CD4-positive, alpha-beta T cell treated with Interleukin-6 at 100 ng/mL for 8 hours (primary cell): Measurements from ENCODE around the gene MZT2B.
"Not testable (repeated sequence)": the region's sequence is repeated elsewhere in the genome, so short reads cannot be mapped to it uniquely, and the experiment has no call there.

Experiments
- DNase-seq: peaks from one replicate; pipeline ENCODE4 v3.0.0-alpha.2; 2020; ENCODE audit warnings: mixed read lengths, low spot score

The MZT2B gene

GRCh38 chr2:130152816-130153595 lies 29.1 kb upstream of the MZT2B start:
- no peak for DNase-seq

GRCh38 chr2:130153721-130154422 lies 28.2 kb upstream of the MZT2B start:
- not testable (repeated sequence) for DNase-seq

GRCh38 chr2:130154423-130154770 lies 27.7 kb upstream of the MZT2B start:
- not testable (repeated sequence) for DNase-seq

- DNase-seq, result no peak
These were observed 27.0 kb upstream of the MZT2B start for GRCh38 chr2:130154773-130155765.

DNA sequence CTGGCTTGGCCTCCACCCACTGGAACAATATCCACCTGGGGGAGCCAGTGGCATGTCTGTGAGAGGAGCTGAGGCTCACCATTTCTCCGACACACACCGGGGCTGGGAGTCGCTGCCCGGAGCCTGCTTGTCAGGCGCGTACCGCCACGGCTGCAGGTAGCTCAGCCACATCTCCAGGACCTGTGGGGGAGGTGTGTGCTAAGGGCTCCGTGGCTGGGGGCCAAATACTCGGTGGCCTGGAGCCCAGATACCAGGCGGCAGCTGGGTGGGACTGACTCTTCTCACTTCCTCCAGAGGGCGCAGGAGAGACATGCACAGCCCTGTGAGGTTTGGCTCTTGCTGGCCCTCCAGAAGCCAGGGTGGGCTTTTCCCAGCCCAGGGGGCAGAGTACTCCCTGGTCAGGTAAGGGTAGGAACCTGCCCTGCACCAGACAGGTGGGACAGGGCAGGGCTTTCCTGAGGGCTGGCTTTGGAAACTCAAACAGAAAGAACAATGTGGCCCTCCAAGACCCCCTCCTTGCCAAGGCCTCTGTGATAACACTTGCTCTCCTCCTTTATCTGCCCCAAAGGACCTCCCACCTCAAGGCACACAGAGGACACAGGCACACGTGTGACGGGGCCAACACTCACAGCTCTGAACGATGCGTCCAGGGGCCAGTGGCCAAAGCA lies 26.0 kb upstream of the MZT2B start:
- DNase-seq, result not testable (repeated sequence)

DNA sequence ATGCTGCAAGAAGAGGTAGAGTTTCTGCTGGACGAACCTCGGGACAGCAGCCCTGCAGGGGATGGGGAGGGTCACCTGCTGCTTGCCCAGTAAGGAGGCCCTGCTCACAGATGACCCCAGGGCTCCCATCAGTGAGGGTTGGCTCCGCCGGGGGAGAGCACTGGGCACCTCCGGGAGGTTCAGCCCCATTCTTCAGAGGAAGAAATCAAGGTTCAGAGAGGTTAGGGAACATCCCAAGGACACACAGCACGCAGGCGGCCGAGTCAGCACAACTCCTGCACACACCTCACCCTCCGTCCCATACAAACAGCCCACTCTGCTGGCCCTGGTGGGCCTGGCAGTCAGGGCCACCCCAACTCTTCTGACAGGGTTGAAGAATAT lies 25.4 kb upstream of the MZT2B start:
- DNase-seq, result no peak

DNA sequence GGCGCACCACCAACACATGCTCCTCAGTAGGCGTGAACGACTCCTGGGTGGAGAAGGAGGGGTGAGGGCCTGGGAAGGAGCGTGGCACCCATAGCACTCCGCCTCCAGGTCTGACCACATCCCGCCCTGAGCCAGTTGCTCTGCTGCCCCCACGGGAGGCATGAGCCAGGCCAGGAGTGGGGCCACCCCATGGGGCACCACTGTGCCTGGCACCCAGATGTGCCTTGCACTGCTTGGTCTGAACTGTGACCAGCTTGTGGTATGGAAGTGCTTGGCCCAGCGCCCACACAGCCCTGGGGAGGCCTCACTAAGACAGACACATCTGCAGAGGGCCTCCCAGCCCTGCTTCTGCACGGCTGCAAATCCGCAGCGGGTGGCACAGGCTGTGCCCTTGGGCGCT lies 24.7 kb upstream of the MZT2B start:
- DNase-seq, result not testable (repeated sequence)

- DNase-seq, result not testable (repeated sequence)
These were observed 24.1 kb upstream of the MZT2B start for GRCh38 chr2:130157825-130158514.

- DNase-seq, result no peak
These were observed 23.4 kb upstream of the MZT2B start for GRCh38 chr2:130158631-130159030.

DNA sequence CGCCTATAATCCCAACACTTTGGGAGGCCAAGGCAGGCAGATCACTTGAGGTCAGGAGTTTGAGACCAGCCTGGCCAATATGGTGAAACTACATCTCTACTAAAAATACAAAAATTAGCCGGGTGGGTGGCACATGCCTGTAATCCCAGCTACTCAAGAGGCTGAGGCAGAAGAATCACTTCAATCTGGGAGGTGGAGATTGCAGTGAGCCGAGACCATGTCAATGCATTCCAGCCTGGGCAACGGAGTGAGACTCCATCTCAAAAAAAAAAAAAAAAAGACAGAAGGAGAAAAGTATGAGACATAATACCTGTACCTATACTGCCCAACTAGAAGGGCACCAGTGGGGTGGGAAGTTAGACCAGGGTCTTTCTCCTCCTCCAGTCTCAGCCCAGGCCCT lies 22.7 kb upstream of the MZT2B start:
- DNase-seq, result not testable (repeated sequence)

DNA sequence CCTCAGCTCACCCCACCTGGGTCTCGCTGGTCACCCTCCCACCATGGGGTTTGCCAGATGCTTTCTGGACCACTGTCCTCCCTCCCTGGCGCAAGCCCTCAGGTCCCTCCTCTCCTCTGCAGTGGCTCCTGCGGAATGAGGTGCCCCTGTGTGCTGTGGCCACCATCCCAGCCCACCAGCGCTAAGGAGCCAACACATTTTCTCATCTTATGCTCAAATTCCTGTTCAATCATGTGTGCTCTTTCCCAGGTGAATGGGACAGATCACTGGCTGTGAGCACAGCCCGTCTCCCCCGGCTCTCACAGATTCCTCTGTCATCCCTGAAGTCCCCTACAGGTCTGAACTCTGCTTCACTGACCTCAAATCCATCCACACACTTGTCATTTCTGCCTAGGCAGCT lies 21.9 kb upstream of the MZT2B start:
- no peak for DNase-seq

DNA sequence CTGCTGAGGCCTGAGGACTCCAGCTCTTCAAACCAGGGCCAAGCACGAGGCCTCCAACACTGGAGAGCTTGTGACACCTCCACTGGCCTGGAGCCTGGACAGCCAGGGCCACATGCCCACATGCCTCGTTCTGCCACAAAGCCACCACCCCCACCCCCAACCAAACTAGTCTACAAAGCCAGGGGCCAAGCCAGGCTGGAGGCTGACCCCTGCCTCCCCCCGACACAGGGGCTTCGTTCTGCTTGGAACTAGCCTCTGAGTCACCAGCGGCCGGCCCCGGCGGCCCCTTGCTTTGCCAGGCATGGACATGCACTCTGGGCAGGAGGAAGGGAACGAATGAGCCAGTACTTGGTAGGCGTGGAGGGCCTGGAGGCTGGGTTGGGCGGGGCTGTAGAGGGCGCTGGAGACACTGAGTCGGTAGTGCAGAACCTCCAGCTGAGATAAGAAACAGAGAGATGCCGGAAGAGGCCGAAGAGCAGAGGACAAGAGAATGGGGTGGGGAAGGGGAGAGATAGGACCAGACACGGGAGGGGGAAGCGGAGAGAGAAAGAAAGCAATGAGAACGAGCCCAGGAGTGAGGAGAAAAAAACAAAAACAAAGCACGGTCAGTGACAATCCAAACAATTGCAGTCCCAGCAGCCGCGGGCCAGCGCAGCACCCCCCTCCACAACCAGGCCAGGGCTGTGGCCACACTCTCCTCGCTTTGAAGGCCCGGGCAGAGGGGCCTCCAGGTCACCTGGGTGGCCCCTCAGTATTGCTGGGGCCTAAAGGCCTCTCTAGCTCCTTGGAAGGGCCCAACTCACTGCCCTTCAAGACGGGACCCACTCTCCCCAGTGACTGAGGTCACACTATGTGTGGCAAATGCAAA lies 21.0 kb upstream of the MZT2B start:
- DNase-seq, result not testable (repeated sequence)

- not testable (repeated sequence) for DNase-seq
These were observed 19.6 kb upstream of the MZT2B start for GRCh38 chr2:130162486-130162885.

DNA sequence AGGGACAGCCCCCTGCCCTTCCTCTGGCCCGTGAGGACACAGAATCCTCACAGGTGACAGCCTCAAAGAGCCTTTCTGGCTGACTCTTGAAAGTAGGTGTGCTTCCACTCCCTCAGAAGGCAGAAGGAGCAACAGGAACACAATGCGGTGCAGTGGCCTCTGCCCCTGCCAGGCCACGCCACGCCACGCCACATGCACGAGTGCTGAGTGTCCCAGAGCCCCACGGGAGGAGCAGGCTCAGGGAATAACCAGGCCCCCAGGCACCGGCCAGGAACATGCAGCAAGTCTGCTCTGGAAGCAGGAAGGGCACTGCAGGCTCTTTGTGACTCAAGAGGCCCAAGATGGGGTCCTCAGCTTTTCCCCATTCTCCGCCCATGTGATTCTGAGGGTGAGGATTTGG lies 19.1 kb upstream of the MZT2B start:
- no peak for DNase-seq

DNA sequence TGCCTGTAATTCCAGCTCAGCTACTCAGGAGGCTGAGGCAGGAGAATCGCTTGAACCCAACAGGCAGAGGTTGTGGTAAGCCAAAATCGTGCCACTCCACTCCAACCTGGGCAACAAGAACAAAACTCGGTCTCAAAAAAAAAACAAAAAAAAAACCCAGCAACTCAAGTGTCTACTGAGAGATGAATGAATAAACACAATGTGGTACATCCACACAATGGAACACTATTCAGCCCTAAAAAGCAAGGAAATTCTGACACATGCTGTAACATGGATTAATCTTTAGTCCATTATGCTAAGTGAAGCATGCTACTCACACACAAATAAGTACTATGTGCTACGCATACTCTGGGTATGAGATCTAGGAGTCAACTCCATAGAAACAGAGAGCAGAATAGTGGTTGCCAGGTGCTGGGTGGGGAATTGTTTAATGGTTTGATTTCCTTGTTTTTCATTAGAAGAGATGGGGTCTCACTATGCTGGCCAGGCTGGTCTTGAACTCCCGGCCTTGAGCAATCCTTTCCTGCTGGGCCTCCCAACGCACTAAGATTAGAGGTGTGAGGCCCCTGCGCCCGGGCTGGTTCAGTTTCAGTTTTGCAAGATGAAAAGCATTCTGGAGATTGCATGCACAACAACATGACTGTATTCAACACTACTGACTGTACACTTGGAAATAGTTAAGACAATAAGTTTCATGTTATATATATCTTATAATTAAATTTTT lies 16.6 kb upstream of the MZT2B start:
- DNase-seq, result no peak

- DNase-seq, result not testable (repeated sequence)
These were observed 15.5 kb upstream of the MZT2B start for GRCh38 chr2:130166611-130167010.

DNA sequence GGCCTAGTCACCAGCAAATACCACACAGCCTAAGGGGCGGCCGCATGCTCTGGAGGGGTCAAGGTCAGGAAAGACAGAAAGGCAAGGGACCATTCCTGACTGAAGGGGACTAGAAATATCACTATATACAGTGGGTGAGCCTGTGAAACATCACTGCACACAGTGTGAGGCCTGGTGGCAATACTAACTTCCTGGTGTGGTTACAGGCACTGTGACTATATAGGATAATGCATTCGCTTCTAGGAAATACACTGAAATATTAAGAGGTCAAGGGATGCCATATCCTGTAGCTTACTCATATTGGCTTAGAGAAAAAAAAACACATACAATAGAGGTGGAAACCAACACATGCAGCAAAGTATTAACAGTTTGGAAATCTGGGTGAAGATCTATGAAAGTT lies 12.9 kb upstream of the MZT2B start:
- not testable (repeated sequence) for DNase-seq

GRCh38 chr2:130169896-130170295 lies 12.2 kb upstream of the MZT2B start:
- DNase-seq, result no peak

DNA sequence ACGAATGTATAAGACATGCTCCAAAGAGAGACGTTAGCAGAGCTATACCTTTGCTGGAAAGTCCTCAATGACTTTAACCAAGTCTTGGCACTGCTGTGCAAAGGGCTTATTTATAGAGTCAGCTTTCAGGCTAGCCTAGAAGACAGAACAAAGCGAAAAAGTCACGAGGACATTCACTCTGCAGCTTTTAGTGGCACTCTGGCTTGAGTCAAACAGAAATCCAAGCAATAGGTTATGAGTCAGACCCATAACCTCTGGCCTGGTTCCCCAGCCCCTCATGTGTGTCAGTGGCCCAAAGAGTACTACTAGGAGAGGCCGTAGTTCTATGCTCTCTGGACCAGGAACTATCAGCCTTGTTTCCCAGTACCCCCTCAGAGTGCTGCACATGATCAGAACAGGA lies 7.2 kb upstream of the MZT2B start:
- not testable (repeated sequence) for DNase-seq
